Naive B cell (primary cell): ENCODE data around the gene RECQL. TPM values are rescaled to one million over a fixed set of nuclear protein-coding genes. Genes with fewer than 3 reads are reported as not detected.
"Not testable (repeated sequence)": the region's sequence is repeated elsewhere in the genome, so short reads cannot be mapped to it uniquely, and the experiment has no call there.

Experiments
- ATAC-seq, 2 donors: fragments of 150-1000 bp; cut with Tn5 transposase; 2 replicates each; pipeline ENCODE4 v1.10.0; 2021; ENCODE audit warnings: low read depth in 2 of 2, mild to moderate bottlenecking in 2 of 2, moderate library complexity in 2 of 2
- DNase-seq: peaks from one replicate; pipeline ENCODE4 v3.0.0; 2022
- H3K27ac Mint-ChIP-seq, 6 donors: one replicate each; pipeline ENCODE4 v1.8.0; 2020 to 2022; ENCODE audit warnings: mild to moderate bottlenecking in 6 of 6, mixed read lengths in 6 of 6, moderate library complexity in 5 of 6, inconsistent platforms in 2 of 6
- H3K27me3 Mint-ChIP-seq, 3 donors: one replicate each; pipeline ENCODE4 v1.8.0; 2021 to 2022; ENCODE audit warnings: mixed read lengths in 3 of 3, mild to moderate bottlenecking in 1 of 3
- H3K36me3 Mint-ChIP-seq, 2 donors: one replicate each; pipeline ENCODE4 v1.8.0; 2020 to 2022; ENCODE audit warnings: mixed read lengths in 2 of 2, inconsistent platforms in 1 of 2, mild to moderate bottlenecking in 1 of 2
- H3K4me1 Mint-ChIP-seq, 3 donors: one replicate each; pipeline ENCODE4 v1.8.0; 2020 to 2022; ENCODE audit warnings: mixed read lengths in 3 of 3, inconsistent platforms in 1 of 3, mild to moderate bottlenecking in 1 of 3, moderate library complexity in 1 of 3
- H3K4me3 Mint-ChIP-seq, 8 donors: one replicate each; pipeline ENCODE4 v1.8.0; 2020 to 2022; ENCODE audit warnings: mild to moderate bottlenecking in 8 of 8, mixed read lengths in 8 of 8, moderate library complexity in 8 of 8, inconsistent platforms in 2 of 8
- H3K9me3 Mint-ChIP-seq, 7 donors: one replicate each; pipeline ENCODE4 v1.8.0; 2020 to 2022; ENCODE audit warnings: mixed read lengths in 7 of 7, mild to moderate bottlenecking in 5 of 7, inconsistent platforms in 2 of 7, moderate library complexity in 1 of 7
- polyA plus RNA-seq, 6 donors: library from polyadenylated mRNA; unstranded; fragments of 300-500 nt; fragmentation: Illumina TruSeq; gene quantifications; one replicate each; pipeline ENCODE4 v1.2.3, GENCODE V29; 2021; ENCODE audit warnings: low read depth in 6 of 6

Gene RECQL
- polyA plus RNA-seq, 6 donors from 2014 or later, result 25.0 to 77.3 (median 60.6) TPM

GRCh38 chr12:21438643-21439042 lies 62.8 kb downstream of the RECQL start:
- H3K27ac Mint-ChIP-seq, result peak overlapping the region in 5 of 6 donors; percentile 1 to 99 (median 97)
- DNase-seq (no peak), ATAC-seq (no peak)
- no peaks in the 10 kb centered on the region for H3K9me3 Mint-ChIP-seq
- peak overlapping the region; percentile 90 to 100 (median 98) for H3K4me3 Mint-ChIP-seq
- peaks cover 3 to 10% (median 7%) of the 10 kb centered on the region in 3 donors for H3K27me3 Mint-ChIP-seq
- H3K4me1 Mint-ChIP-seq, result peaks cover 25 to 45% (median 40%) of the 10 kb centered on the region in 3 donors
- H3K36me3 Mint-ChIP-seq, result peaks cover 8 to 11% of the 10 kb centered on the region in 2 donors

DNA sequence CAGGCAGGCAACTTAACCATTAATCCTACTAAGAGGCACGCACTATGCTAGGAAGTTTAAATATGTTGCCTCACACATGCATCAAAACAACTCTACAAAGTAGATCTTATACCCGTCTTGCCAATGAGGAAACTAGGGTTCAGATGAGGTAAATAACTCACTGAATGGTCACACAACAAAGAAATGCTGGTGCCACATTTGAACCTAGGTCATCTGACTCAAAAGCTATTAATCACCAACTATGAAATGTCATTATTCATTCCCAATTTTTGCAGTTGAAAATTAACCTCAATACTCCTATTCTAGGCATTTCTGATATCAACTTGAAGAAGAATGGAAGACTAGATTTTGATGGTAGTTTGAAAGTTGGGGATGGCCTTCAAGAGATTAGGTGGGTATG lies 66.7 kb downstream of the RECQL start:
- ATAC-seq, result no peak
- H3K9me3 Mint-ChIP-seq, result peaks cover 0 to 7% (median 0%) of the 10 kb centered on the region in 7 donors
- DNase-seq, result no peak
- H3K4me3 Mint-ChIP-seq, result peak overlapping the region in 1 of 8 donors; percentile 98
- H3K27ac Mint-ChIP-seq, result no peak overlapping the region
- H3K36me3 Mint-ChIP-seq, result no peaks in the 10 kb centered on the region
- H3K27me3 Mint-ChIP-seq, result peaks cover 10 to 21% (median 20%) of the 10 kb centered on the region in 3 donors
- peaks cover 14 to 23% (median 20%) of the 10 kb centered on the region in 3 donors for H3K4me1 Mint-ChIP-seq

GRCh38 chr12:21433525-21433924 lies 67.9 kb downstream of the RECQL start:
- Mint-ChIP-seq H3K27me3 (peaks cover 10 to 21% (median 20%) of the 10 kb centered on the region in 3 donors), H3K36me3 (no peaks in the 10 kb centered on the region), H3K4me1 (peaks cover 3 to 12% (median 8%) of the 10 kb centered on the region in 3 donors), H3K9me3 (peaks cover 0 to 7% (median 0%) of the 10 kb centered on the region in 7 donors), H3K27ac (no peak overlapping the region), H3K4me3 (peak overlapping the region in 1 of 8 donors; percentile 60)
- no peak for ATAC-seq
- no peak for DNase-seq

GRCh38 chr12:21429994-21430393 lies 71.4 kb downstream of the RECQL start:
- Mint-ChIP-seq H3K36me3 (no peaks in the 10 kb centered on the region), H3K4me3 (peak overlapping the region in 1 of 8 donors; percentile 35), H3K9me3 (peaks cover 0 to 10% (median 5%) of the 10 kb centered on the region in 7 donors), H3K27me3 (peaks cover 27 to 42% (median 28%) of the 10 kb centered on the region in 3 donors), H3K27ac (no peak overlapping the region), H3K4me1 (no peaks in the 10 kb centered on the region)
- ATAC-seq, result no peak
- DNase-seq, result no peak

DNA sequence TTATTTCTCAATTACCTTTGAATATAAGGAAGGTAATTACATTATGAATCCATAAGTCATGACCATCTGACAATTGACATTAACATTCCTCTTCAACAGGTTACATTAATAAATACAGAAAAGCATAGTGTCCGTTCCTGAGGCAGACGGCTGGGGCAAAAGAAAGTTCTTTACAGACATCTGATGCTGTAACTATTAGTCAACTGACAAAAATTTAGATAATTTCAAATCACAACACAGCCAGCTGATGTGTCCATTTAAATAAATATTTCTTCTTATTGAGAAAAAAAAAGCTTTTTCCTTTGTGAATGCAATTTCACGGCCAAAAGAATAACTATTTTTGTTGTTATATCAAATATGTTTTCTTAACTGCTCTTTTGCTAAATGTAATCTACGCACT lies 73.2 kb downstream of the RECQL start:
- no peaks in the 10 kb centered on the region for H3K36me3 Mint-ChIP-seq
- peaks cover 0 to 10% (median 5%) of the 10 kb centered on the region in 7 donors for H3K9me3 Mint-ChIP-seq
- DNase-seq (no peak), ATAC-seq (no peak)
- H3K27ac Mint-ChIP-seq, result no peak overlapping the region
- H3K4me1 Mint-ChIP-seq, result no peaks in the 10 kb centered on the region
- H3K4me3 Mint-ChIP-seq, result no peak overlapping the region
- peaks cover 23 to 34% (median 30%) of the 10 kb centered on the region in 3 donors for H3K27me3 Mint-ChIP-seq

- not testable (repeated sequence) for H3K9me3 Mint-ChIP-seq
Measured at GRCh38 chr12:21419009-21419699, 82.3 kb downstream of the RECQL start.

More at GRCh38 chr12:21419009-21419699, 82.3 kb downstream of the RECQL start:
- not testable (repeated sequence) for H3K36me3 Mint-ChIP-seq, H3K4me3 Mint-ChIP-seq, DNase-seq, H3K4me1 Mint-ChIP-seq, ATAC-seq, H3K27ac Mint-ChIP-seq
- peaks cover 19 to 43% (median 24%) of the 10 kb centered on the region in 3 donors for H3K27me3 Mint-ChIP-seq

Other genes with a start within 250 kb of the RECQL start
- gene SLCO1A2, start 166.7 kb downstream of the RECQL start, polyA plus RNA-seq, result not detected
- not detected for gene IAPP, start 128.7 kb downstream of the RECQL start, polyA plus RNA-seq
- gene PYROXD1, start 64.0 kb downstream of the RECQL start, polyA plus RNA-seq, result 10 to 100 TPM; 21.8 to 35.5 (median 26.4) TPM
- gene GOLT1B, start 154 bp upstream of the RECQL start, polyA plus RNA-seq, result 10 to 100 TPM in 5 of 6 donors, 1 to 10 TPM in 1; 9.1 to 21.8 (median 19.7) TPM
- under 1 TPM in 3 of 6 donors, not detected in 3; 0.47 to 0.65 (median 0.65) TPM for gene SPX, start 24.7 kb upstream of the RECQL start, polyA plus RNA-seq
- gene GYS2, start 103.2 kb upstream of the RECQL start, polyA plus RNA-seq, result not detected
- gene LDHB, start 156.2 kb upstream of the RECQL start, polyA plus RNA-seq, result 100 to 1,000 TPM; 173 to 356 (median 296) TPM